A549 (cell line): ENCODE measurements around the gene TSR3.

ENCODE experiments used
- BHLHE40 ChIP-seq: IDR thresholded peaks from 2 replicates; pipeline ENCODE4 v1.6.1; 2012; ENCODE audit warnings: low read depth, low read length, inconsistent platforms
- CBX2 ChIP-seq: fragments of 200-600 bp; sonication (generic); IDR thresholded peaks from 2 replicates; pipeline ENCODE4 v1.6.1; 2016; ENCODE audit warnings: low read depth, mild to moderate bottlenecking, borderline replicate concordance
- CEBPB ChIP-seq, 2 experiments: fragments of >200 bp in 1 of 2; sonication (Bioruptor Twin) in 1 of 2; formaldehyde crosslinking in 1 of 2; IDR thresholded peaks; 2 replicates each; pipeline ENCODE4 v1.6.1; 2012 to 2016
- CHD2 ChIP-seq: fragments of 150-350 bp; IDR thresholded peaks from 2 replicates; pipeline ENCODE4 v1.6.1; 2014; ENCODE audit warnings: low read length; ENCODE audit not compliant: partially characterized antibody
- EP300 ChIP-seq, 2 experiments: fragments of >200 bp; sonication (Bioruptor Twin); formaldehyde crosslinking; IDR thresholded peaks; 2 replicates in 1 of 2; 3 replicates in 1 of 2; pipeline ENCODE4 v1.6.1; 2016 to 2017
- HOXB5 ChIP-seq: fragments of 250-450 bp; sonication (Bioruptor Pico); IDR thresholded peaks from 2 replicates; pipeline ENCODE4 v1.5.0; 2020; ENCODE audit warnings: mild to moderate bottlenecking, moderate library complexity
- KDM1A ChIP-seq: fragments of 200-600 bp; sonication (generic); IDR thresholded peaks from 2 replicates; pipeline ENCODE4 v1.6.1; 2016; ENCODE audit warnings: low read depth, mild to moderate bottlenecking
- POLR2A ChIP-seq: IDR thresholded peaks from 2 replicates; pipeline ENCODE4 v1.6.1; 2012; ENCODE audit warnings: mild to moderate bottlenecking, low read length
- RAD21 ChIP-seq, 2 experiments: fragments of >200 bp in 1 of 2; sonication (Bioruptor Twin) in 1 of 2; formaldehyde crosslinking in 1 of 2; IDR thresholded peaks in 1 of 2; conservative IDR thresholded peaks in 1 of 2; 2 replicates in 1 of 2; 3 replicates in 1 of 2; pipeline ENCODE4 v1.6.1; 2012 to 2018; ENCODE audit warnings: inconsistent platforms in 1 of 2
- RFX5 ChIP-seq: fragments of 450-650 bp; IDR thresholded peaks from 2 replicates; pipeline ENCODE4 v1.7.1; 2014; ENCODE audit warnings: antibody characterized with exemption, mild to moderate bottlenecking, moderate library complexity
- SMC3 ChIP-seq: fragments of >200 bp; sonication (Bioruptor Twin); formaldehyde crosslinking; IDR thresholded peaks from 3 replicates; pipeline ENCODE4 v1.6.1; 2018; ENCODE audit warnings: inconsistent platforms
- ZNF302 ChIP-seq: fragments of 250-450 bp; sonication (Bioruptor Pico); IDR thresholded peaks from 2 replicates; pipeline ENCODE4 v1.9.0; 2021; ENCODE audit warnings: inconsistent platforms, mild to moderate bottlenecking, moderate library complexity
- TF ChIP-seq, protein P1 (sequence below): fragments of 450-650 bp; IDR thresholded peaks from 2 replicates; pipeline ENCODE4 v1.6.1; 2014; ENCODE audit warnings: antibody characterized with exemption
- TF ChIP-seq, protein P2 (sequence below): fragments of >200 bp; sonication (Bioruptor Twin); formaldehyde crosslinking; IDR thresholded peaks from 3 replicates; pipeline ENCODE4 v1.5.1; 2016

DNA sequence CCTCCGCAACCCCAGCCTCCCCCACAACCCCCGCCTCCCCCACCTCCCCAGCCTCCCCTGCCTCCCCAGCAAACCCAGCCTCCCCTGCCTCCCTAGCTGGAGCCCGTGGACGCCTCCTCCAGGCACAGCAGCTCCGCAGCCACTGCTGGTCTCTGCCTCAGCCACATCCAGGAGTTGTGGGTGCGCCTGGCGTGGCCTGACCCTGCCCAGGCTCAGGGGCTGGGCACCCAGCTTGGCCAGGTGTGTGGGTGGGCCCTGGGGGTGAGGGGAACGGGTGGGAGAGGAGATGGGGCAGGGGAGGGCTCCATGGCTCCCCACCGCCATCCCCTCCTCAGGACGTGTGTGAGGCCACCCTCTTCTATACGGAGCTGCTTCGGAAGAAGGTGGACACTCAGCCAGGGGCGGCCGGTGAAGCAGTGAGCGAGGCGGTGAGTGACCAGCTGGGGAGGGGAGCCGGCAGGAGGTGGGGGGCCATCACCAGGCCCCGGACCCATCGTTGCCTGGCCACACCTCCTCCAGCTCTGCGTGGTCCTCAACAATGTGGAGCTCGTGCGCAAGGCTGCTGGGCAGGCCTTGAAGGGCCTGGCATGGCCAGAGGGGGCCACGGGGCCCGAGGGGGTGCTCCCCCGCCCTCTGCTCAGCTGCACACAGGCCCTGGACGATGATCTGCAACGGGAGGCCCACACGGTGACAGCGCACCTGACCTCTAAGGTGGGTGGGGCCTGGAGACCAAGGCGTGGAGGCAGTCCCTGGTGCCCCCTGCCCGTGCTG, 5.8 kb downstream of the TSR3 start:
- no peak for TF ChIP-seq CHD2
- no peak for TF ChIP-seq SMC3
- TF ChIP-seq, protein P1, sequence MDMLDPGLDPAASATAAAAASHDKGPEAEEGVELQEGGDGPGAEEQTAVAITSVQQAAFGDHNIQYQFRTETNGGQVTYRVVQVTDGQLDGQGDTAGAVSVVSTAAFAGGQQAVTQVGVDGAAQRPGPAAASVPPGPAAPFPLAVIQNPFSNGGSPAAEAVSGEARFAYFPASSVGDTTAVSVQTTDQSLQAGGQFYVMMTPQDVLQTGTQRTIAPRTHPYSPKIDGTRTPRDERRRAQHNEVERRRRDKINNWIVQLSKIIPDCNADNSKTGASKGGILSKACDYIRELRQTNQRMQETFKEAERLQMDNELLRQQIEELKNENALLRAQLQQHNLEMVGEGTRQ = no peak
- TF ChIP-seq RFX5 = no peak
- TF ChIP-seq, protein P2, sequence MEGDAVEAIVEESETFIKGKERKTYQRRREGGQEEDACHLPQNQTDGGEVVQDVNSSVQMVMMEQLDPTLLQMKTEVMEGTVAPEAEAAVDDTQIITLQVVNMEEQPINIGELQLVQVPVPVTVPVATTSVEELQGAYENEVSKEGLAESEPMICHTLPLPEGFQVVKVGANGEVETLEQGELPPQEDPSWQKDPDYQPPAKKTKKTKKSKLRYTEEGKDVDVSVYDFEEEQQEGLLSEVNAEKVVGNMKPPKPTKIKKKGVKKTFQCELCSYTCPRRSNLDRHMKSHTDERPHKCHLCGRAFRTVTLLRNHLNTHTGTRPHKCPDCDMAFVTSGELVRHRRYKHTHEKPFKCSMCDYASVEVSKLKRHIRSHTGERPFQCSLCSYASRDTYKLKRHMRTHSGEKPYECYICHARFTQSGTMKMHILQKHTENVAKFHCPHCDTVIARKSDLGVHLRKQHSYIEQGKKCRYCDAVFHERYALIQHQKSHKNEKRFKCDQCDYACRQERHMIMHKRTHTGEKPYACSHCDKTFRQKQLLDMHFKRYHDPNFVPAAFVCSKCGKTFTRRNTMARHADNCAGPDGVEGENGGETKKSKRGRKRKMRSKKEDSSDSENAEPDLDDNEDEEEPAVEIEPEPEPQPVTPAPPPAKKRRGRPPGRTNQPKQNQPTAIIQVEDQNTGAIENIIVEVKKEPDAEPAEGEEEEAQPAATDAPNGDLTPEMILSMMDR = no peak
- TF ChIP-seq POLR2A = no peak
- TF ChIP-seq RAD21 (conservative IDR thresholded peaks at IDR 0.05 in 1 of 2, IDR thresholded peaks at IDR 0.05 in 1 of 2) = no peak
- TF ChIP-seq CEBPB (IDR thresholded peaks at IDR 0.05) = no peak
- TF ChIP-seq ZNF302 (CRISPR knock-in tag) = no peak
- TF ChIP-seq HOXB5 (CRISPR knock-in tag) = no peak
- no peak for TF ChIP-seq KDM1A
- TF ChIP-seq CBX2 = no peak
- TF ChIP-seq EP300 (IDR thresholded peaks at IDR 0.05) = no peak
- no peak for TF ChIP-seq BHLHE40
